T-cell (primary cell): Measurements from ENCODE around the gene ZNF276. TPM values are rescaled to one million over a fixed set of nuclear protein-coding genes. Genes with fewer than 3 reads are reported as not detected.

Source experiments
- ATAC-seq, 4 experiments: fragments of 200-7000 bp in 3 of 4; fragments of 150-1000 bp in 1 of 4; cut with Tn5 transposase; replicated peaks in 1 of 4; 1 replicate in 3 of 4; 2 replicates in 1 of 4; pipeline ENCODE4 v1.10.0; 2021; ENCODE audit warnings: moderate library complexity in 3 of 4, mild to moderate bottlenecking in 2 of 4, moderate number of reproducible peaks in 1 of 4
- CTCF ChIA-PET, 2 donors: fragments of 300-600 bp; sonication (Branson Sonifier 250); formaldehyde crosslinking; loops; one replicate each; lab custom pipeline; 2022; ENCODE audit warnings: antibody characterized with exemption in 2 of 2; lab: Charles Lee
- POLR2A ChIA-PET, 2 donors: fragments of 300-600 bp; sonication (Branson Sonifier 250); formaldehyde crosslinking; loops; one replicate each; lab custom pipeline; 2022; ENCODE audit warnings: antibody characterized with exemption in 2 of 2; lab: Charles Lee
- DNase-seq, 35 experiments: peaks; one replicate each; pipeline versions ENCODE4 v3.0.0 to v3.0.0-alpha.2; 2013 to 2023
- H3K27ac ChIP-seq: one replicate; pipeline ENCODE4 v1.5.1; 2013; ENCODE audit warnings: low read length
- H3K27me3 ChIP-seq, 2 experiments: replicated peaks in 1 of 2; 1 replicate in 1 of 2; 2 replicates in 1 of 2; pipeline versions ENCODE4 v1.6.1 to v1.7.0; 2013; ENCODE audit warnings: low read length in 1 of 2, mixed read lengths in 1 of 2; ENCODE audit not compliant: control insufficient read depth in 2 of 2, insufficient read depth in 2 of 2; ENCODE audit errors: extremely low read depth in 1 of 2
- H3K36me3 ChIP-seq, 2 donors: 1 replicate in 1 of 2; 2 replicates in 1 of 2; pipeline versions ENCODE4 v1.6.1 to v1.7.0; 2013; ENCODE audit warnings: low read length in 1 of 2; ENCODE audit not compliant: control insufficient read depth in 2 of 2, insufficient read depth in 1 of 2; ENCODE audit errors: extremely low read depth in 1 of 2
- H3K4me1 ChIP-seq, 2 experiments: 1 replicate in 1 of 2; 2 replicates in 1 of 2; pipeline versions ENCODE4 v1.6.1 to v1.7.0; 2013; ENCODE audit warnings: low read length in 2 of 2, mixed read lengths in 1 of 2; ENCODE audit not compliant: insufficient read depth in 2 of 2, control insufficient read depth in 1 of 2; ENCODE audit errors: extremely low read depth in 1 of 2
- H3K4me3 ChIP-seq, 2 donors: 1 replicate in 1 of 2; 2 replicates in 1 of 2; pipeline versions ENCODE4 v1.5.1 to v1.7.0; 2013; ENCODE audit warnings: mild to moderate bottlenecking in 2 of 2, low read length in 1 of 2, moderate library complexity in 1 of 2; ENCODE audit not compliant: control insufficient read depth in 1 of 2; ENCODE audit errors: extremely low read depth in 1 of 2
- H3K9me3 ChIP-seq: 2 replicates; pipeline ENCODE4 v1.7.0; 2013
- H3K27ac Mint-ChIP-seq, 2 donors: one replicate each; pipeline ENCODE4 v1.8.0; 2020 to 2021; ENCODE audit warnings: mild to moderate bottlenecking in 2 of 2, mixed read lengths in 2 of 2
- H3K27me3 Mint-ChIP-seq, 2 donors: one replicate each; pipeline ENCODE4 v1.8.0; 2021 to 2022; ENCODE audit warnings: mixed read lengths in 2 of 2
- H3K36me3 Mint-ChIP-seq: one replicate; pipeline ENCODE4 v1.8.0; 2021; ENCODE audit warnings: mixed read lengths
- H3K4me1 Mint-ChIP-seq, 3 donors: one replicate each; pipeline ENCODE4 v1.8.0; 2020 to 2022; ENCODE audit warnings: mixed read lengths in 3 of 3, mild to moderate bottlenecking in 1 of 3
- H3K4me3 Mint-ChIP-seq, 3 donors: one replicate each; pipeline ENCODE4 v1.8.0; 2020 to 2022; ENCODE audit warnings: mild to moderate bottlenecking in 3 of 3, mixed read lengths in 3 of 3, moderate library complexity in 3 of 3
- H3K9me3 Mint-ChIP-seq, 3 donors: one replicate each; pipeline ENCODE4 v1.8.0; 2020 to 2022; ENCODE audit warnings: mixed read lengths in 3 of 3
- WGBS: methylation state at CpG from one replicate; pipeline ENCODE4 v1.1.5; 2013; ENCODE audit warnings: missing lambda C conversion rate; ENCODE audit not compliant: insufficient coverage; 5-methylcytosine and 5-hydroxymethylcytosine counted together
- total RNA-seq, 35 experiments: library from RNA in 6 of 35; stranded (reverse) in 6 of 35; fragments of 120-200 nt in 1 of 35; gene quantifications; one replicate each; pipeline versions ENCODE4 v1.2.1 to v1.2.4 and lab custom pipeline; 2013 to 2026

ZNF276 gene
- total RNA-seq, 5 donors from 2014 or later (not counting 1 experiment from before 2014, with no cell fraction given), result 131 to 203 (median 195) TPM

DNA sequence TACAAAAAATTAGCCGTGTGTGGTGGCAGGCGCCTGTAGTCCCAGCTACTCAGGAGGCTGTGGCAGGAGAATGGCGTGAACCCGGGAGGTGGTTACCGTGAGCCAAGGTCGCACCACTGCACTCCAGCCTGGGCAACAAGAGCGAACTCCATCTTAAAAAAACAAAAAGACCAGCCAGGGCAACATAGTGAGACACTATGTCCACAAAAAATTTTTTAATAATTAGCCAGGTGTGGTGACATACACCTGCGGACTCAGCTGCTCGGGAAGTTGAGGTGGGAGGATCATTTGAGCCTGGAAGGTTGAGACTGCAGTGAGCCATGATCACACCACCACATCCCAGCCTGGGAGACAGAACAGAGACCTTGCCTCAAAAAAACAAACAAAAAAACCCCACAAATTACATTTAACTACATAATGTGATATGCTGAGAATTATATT, 66.0 kb downstream of the ZNF276 start:
- POLR2A ChIA-PET, result interaction anchor here in 1 of 2 donors (0.6 kb wide), 1 partner anchor 17 kb away, joined by 9 read pairs; no protein-coding TSS in a partner anchor
- H3K36me3 ChIP-seq, result no peaks in the 10 kb centered on the region
- Mint-ChIP-seq H3K36me3 (no peaks in the 10 kb centered on the region), H3K4me1 (peaks cover 37 to 40% (median 38%) of the 10 kb centered on the region in 3 donors), H3K27me3 (no peaks in the 10 kb centered on the region), H3K27ac (no peak overlapping the region), H3K4me3 (no peak overlapping the region), H3K9me3 (no peaks in the 10 kb centered on the region)
- no peaks in the 10 kb centered on the region for H3K9me3 ChIP-seq
- no peak overlapping the region for H3K27ac ChIP-seq
- H3K4me3 ChIP-seq, result no peak overlapping the region
- no peaks in the 10 kb centered on the region for H3K27me3 ChIP-seq
- 95% methylated on average over 2 of the region's 9 CpGs for WGBS
- H3K4me1 ChIP-seq, result peaks cover 20 to 37% of the 10 kb centered on the region in 2 experiments
- ATAC-seq (no peak), DNase-seq (no peak)
- CTCF ChIA-PET, result no interaction called here

Other genes starting within 250 kb of the ZNF276 start
- gene ANKRD11, start 231.0 kb upstream of the ZNF276 start, total RNA-seq, result 100 to 1,000 TPM; 257 to 294 (median 271) TPM
- gene SPG7, start 213.1 kb upstream of the ZNF276 start, total RNA-seq, result 100 to 1,000 TPM; 161 to 203 (median 184) TPM
- gene RPL13, start 160.9 kb upstream of the ZNF276 start, total RNA-seq, result 1,000 to 10,000 TPM; 4,444 to 6,530 (median 5,942) TPM
- gene CPNE7, start 145.8 kb upstream of the ZNF276 start, total RNA-seq, result 1 to 10 TPM; 1.9 to 8.7 (median 5.1) TPM
- gene DPEP1, start 107.9 kb upstream of the ZNF276 start, total RNA-seq, result under 1 TPM in 1 of 5 donors, not detected in 4; 0.18 TPM
- 10 to 100 TPM; 73.1 to 97.4 (median 90.4) TPM for gene CHMP1A, start 63.8 kb upstream of the ZNF276 start, total RNA-seq
- 10 to 100 TPM in 2 of 5 donors, 1 to 10 TPM in 3; 5.0 to 11.1 (median 8.1) TPM for gene SPATA33, start 63.7 kb upstream of the ZNF276 start, total RNA-seq
- 100 to 1,000 TPM; 108 to 163 (median 138) TPM for gene CDK10, start 34.8 kb upstream of the ZNF276 start, total RNA-seq
- gene SPATA2L, start 19.8 kb upstream of the ZNF276 start, total RNA-seq, result 10 to 100 TPM; 14.4 to 24.9 (median 15.9) TPM
- gene VPS9D1, start 639 bp upstream of the ZNF276 start, total RNA-seq, result 10 to 100 TPM; 15.5 to 28.8 (median 24.5) TPM
- 1 to 10 TPM; 7.1 to 8.3 (median 7.8) TPM for gene FANCA, start 95.1 kb downstream of the ZNF276 start, total RNA-seq
- 1 to 10 TPM in 1 of 5 donors, under 1 TPM in 3, not detected in 1; 0.23 to 1.1 (median 0.56) TPM for gene SPIRE2, start 106.9 kb downstream of the ZNF276 start, total RNA-seq
- gene TCF25, start 152.1 kb downstream of the ZNF276 start, total RNA-seq, result 100 to 1,000 TPM; 289 to 400 (median 322) TPM
- 10 to 100 TPM; 11.7 to 13.7 (median 12.9) TPM for gene MC1R, start 197.3 kb downstream of the ZNF276 start, total RNA-seq
- gene TUBB3, start 201.8 kb downstream of the ZNF276 start, total RNA-seq, result 1 to 10 TPM in 1 of 5 donors, under 1 TPM in 4; 0.58 to 1.8 (median 0.93) TPM
- gene DEF8, start 227.2 kb downstream of the ZNF276 start, total RNA-seq, result 10 to 100 TPM; 26.4 to 54.1 (median 49.2) TPM